GM23248 (cell line): Measurements from ENCODE around the gene GUCA2A.

Experiments
- EZH2 ChIP-seq: fragments of 200-600 bp; sonication (generic); IDR thresholded peaks from 2 replicates; pipeline ENCODE4 v1.6.1; 2018; ENCODE audit warnings: antibody characterized with exemption, mild to moderate bottlenecking; ENCODE audit not compliant: insufficient read depth, poor library complexity, severe bottlenecking
- EZH2phosphoT487 ChIP-seq: fragments of 200-600 bp; sonication (generic); IDR thresholded peaks from 2 replicates; pipeline ENCODE4 v1.6.1; 2018; ENCODE audit warnings: antibody characterized with exemption, moderate library complexity, mild to moderate bottlenecking, low read depth; ENCODE audit not compliant: insufficient read depth

DNA sequence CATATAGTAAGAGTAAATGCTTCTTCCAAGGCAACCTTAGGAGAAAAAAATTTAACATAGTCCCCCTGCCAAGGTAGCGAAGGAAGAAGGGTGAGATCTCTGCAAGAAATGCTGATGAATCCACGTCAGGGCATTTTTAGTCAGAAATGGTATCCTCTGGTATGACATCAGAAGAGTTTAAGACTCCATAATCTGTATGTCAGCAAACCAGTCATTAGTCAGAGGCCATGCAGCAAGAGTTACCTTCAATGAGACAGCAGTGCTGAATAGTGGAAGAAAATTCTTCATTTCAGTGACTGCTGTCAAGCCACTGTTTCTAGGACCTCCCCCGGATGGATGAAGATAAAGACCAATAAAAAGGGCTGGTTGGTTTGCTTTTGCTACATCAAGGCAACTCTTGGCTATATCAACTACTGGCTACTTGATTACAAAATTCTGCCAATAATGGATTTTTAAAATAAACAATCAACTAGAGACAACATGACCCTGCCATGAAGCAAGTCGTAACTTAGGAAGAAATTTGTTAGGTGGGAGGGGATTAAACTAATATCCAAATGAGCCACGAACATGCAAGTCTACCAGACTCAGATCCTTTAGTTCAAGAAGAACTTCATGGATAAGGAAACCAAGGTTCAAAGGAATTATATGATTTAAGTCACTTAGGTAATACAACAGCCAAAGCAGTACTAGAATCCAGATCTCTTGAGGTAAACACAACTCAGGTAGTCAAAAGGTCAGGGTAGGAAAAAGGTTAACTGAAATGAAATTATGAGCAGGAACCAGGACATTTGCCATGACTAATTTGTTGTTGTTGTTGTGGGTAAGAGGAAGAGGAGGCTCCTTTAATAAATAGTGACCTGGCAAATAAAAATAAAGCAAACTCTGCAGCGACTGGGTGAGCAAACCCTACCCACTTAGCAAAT lies 25.6 kb upstream of the GUCA2A start:
- TF ChIP-seq EZH2phosphoT487 (no peak), EZH2 (no peak)
